GM12878 (cell line): ENCODE measurements around the gene TRIM9. TPM values are rescaled to one million over a fixed set of nuclear protein-coding genes. Genes with fewer than 3 reads are reported as not detected.

Experiments
- ATAC-seq: fragments of 200-7000 bp; cut with Tn5 transposase; 3 replicates; pipeline ENCODE4 v1.9.1; 2020; ENCODE audit warnings: mild to moderate bottlenecking, moderate library complexity
- BruUV-seq: library from RNA; stranded (reverse); fragments of 400-500 nt; replicated peaks from 2 replicates; lab custom pipeline; 2021; lab: Mats Ljungman, UMichigan
- CTCF ChIA-PET: fragments of 300-600 bp; sonication (Branson Sonifier 250); formaldehyde crosslinking; extraction: SDS; loops from one replicate; lab custom pipeline; 2021; ENCODE audit warnings: inconsistent platforms; lab: Yijun Ruan, JAX
- POLR2A ChIA-PET: fragments of 350-600 bp; formaldehyde crosslinking; extraction: SDS; loops from one replicate; lab custom pipeline; 2021; ENCODE audit warnings: inconsistent platforms; lab: Charles Lee
- RAD21 ChIA-PET: fragments of 300-600 bp; sonication (Branson Sonifier 250); formaldehyde crosslinking; loops from one replicate; lab custom pipeline; 2023; ENCODE audit warnings: antibody characterized with exemption; ENCODE audit not compliant: unreplicated experiment; lab: Charles Lee
- SMC1A ChIA-PET: fragments of 300-600 bp; sonication (Branson Sonifier 250); formaldehyde crosslinking; loops from one replicate; lab custom pipeline; 2023; ENCODE audit not compliant: unreplicated experiment, uncharacterized antibody; lab: Charles Lee
- DNase-seq: peaks from one replicate; pipeline ENCODE4 v3.0.0-alpha.2; 2011; ENCODE audit warnings: low read depth, low spot score
- FAIRE-seq: peaks from 3 replicates; lab custom pipeline; 2011; peaks lifted over from hg19 to GRCh38; lab: Jason Lieb, UNC
- H2AFZ ChIP-seq: 2 replicates; pipeline ENCODE4 v1.6.0; 2011; ENCODE audit warnings: low read depth, low read length, control low read depth; ENCODE audit not compliant: control insufficient read depth
- H3K27ac ChIP-seq: 2 replicates; pipeline ENCODE4 v1.5.1; 2011; ENCODE audit warnings: control low read depth; ENCODE audit not compliant: control insufficient read depth, insufficient read depth
- H3K27me3 ChIP-seq, 2 experiments: replicated peaks in 1 of 2; 2 replicates each; pipeline versions ENCODE4 v1.6.0 to v1.6.1; 2011; ENCODE audit warnings: low read length in 1 of 2; ENCODE audit not compliant: control insufficient read depth in 2 of 2, insufficient read depth in 2 of 2
- H3K36me3 ChIP-seq, 2 experiments: 2 replicates each; pipeline ENCODE4 v1.5.1; 2011; ENCODE audit warnings: low read length in 1 of 2; ENCODE audit not compliant: control insufficient read depth in 2 of 2, insufficient read depth in 2 of 2
- H3K4me1 ChIP-seq: 2 replicates; pipeline ENCODE4 v1.6.1; 2011; ENCODE audit warnings: mild to moderate bottlenecking, low read length, moderate library complexity, mixed read lengths; ENCODE audit not compliant: control insufficient read depth, insufficient read depth
- H3K4me2 ChIP-seq: 2 replicates; pipeline ENCODE4 v1.6.0; 2011; ENCODE audit warnings: control low read depth; ENCODE audit not compliant: control insufficient read depth, insufficient read depth
- H3K4me3 ChIP-seq: fragments of 200-600 bp; sonication (generic); 2 replicates; pipeline ENCODE4 v1.5.1; 2016
- H3K79me2 ChIP-seq: 2 replicates; pipeline ENCODE4 v1.6.0; 2011; ENCODE audit warnings: low read length; ENCODE audit not compliant: control insufficient read depth, insufficient read depth
- H3K9ac ChIP-seq: 2 replicates; pipeline ENCODE4 v1.8.0; 2011; ENCODE audit warnings: low read length, control low read depth, mixed read lengths; ENCODE audit not compliant: control insufficient read depth, insufficient read depth
- H3K9me3 ChIP-seq: replicated peaks from 3 replicates; pipeline ENCODE4 v1.5.1; 2011; ENCODE audit warnings: mild to moderate bottlenecking, low read length; ENCODE audit not compliant: control insufficient read depth, insufficient read depth
- H4K20me1 ChIP-seq: 2 replicates; pipeline ENCODE4 v1.6.0; 2011; ENCODE audit not compliant: control insufficient read depth, insufficient read depth
- BACH1 ChIP-seq: fragments of 450-650 bp; IDR thresholded peaks from 2 replicates; pipeline ENCODE4 v1.6.1; 2017; ENCODE audit warnings: mild to moderate bottlenecking, borderline replicate concordance
- CHD4 ChIP-seq: fragments of 200-600 bp; sonication (generic); IDR thresholded peaks from 2 replicates; pipeline ENCODE4 v1.6.1; 2016; ENCODE audit warnings: mild to moderate bottlenecking
- KLF5 ChIP-seq: fragments of 450-650 bp; IDR thresholded peaks from 2 replicates; pipeline ENCODE4 v1.6.1; 2014; ENCODE audit warnings: mild to moderate bottlenecking; ENCODE audit not compliant: partially characterized antibody
- MYC ChIP-seq: IDR thresholded peaks from 2 replicates; pipeline ENCODE4 v1.6.1; 2011; ENCODE audit warnings: mild to moderate bottlenecking, low read length, moderate library complexity, inconsistent platforms; ENCODE audit not compliant: insufficient read depth, insufficient replicate concordance, insufficient read length, severe bottlenecking
- SMARCA5 ChIP-seq: fragments of 450-650 bp; IDR thresholded peaks from 2 replicates; pipeline ENCODE4 v1.6.1; 2017; ENCODE audit warnings: mild to moderate bottlenecking
- WGBS: methylation state at CpG from one replicate; pipeline ENCODE4 v1.1.6; 2016; ENCODE audit warnings: low lambda C conversion rate; ENCODE audit not compliant: insufficient replicate concordance, insufficient coverage; ENCODE audit errors: missing lambda C conversion rate; 5-methylcytosine and 5-hydroxymethylcytosine counted together
- in situ Hi-C: fragments of 300-500 bp; cut with MboI; formaldehyde crosslinking; loops from 9 replicates; pipeline ENCODE4 v1.14.3; 2018; ENCODE audit warnings: mixed read lengths
- intact Hi-C: fragments of 100-400 bp; cut with micrococcal nuclease; formaldehyde crosslinking; loops from one replicate; pipeline ENCODE4 v1.14.2; 2022; ENCODE audit not compliant: unreplicated experiment
- polyA plus RNA-seq, 11 experiments: library from polyadenylated mRNA; depleted of rRNA in 4 of 11; unstranded in 6 of 11; stranded (reverse) in 5 of 11; fragments of >200 nt; fragmentation: Nextera tagmentation in 4 of 11; fragmentation: Illumina TruSeq in 1 of 11; extraction: Ambion mirVana in 4 of 11; extraction: Trizol in 1 of 11; gene quantifications; 1 replicate in 1 of 11; 2 replicates in 10 of 11; pipeline versions ENCODE4 v1.2.1 to v1.2.3, GENCODE V29; 2011 to 2016; ENCODE audit warnings: inconsistent platforms in 2 of 11, missing spikeins in 2 of 11, low read depth in 1 of 11
- total RNA-seq, 4 experiments: library from RNA; depleted of rRNA in 3 of 4; stranded (reverse); fragments of >200 nt in 3 of 4; fragmentation: Illumina TruSeq in 1 of 4; extraction: Trizol in 1 of 4; gene quantifications; 2 replicates each; pipeline versions ENCODE4 v1.2.1 to v1.2.3, GENCODE V29; 2013 to 2021
- TF ChIP-seq, protein P1 (sequence below), 3 experiments: IDR thresholded peaks in 2 of 3; conservative IDR thresholded peaks in 1 of 3; 2 replicates each; pipeline ENCODE4 v1.5.1; 2011; ENCODE audit warnings: low read depth in 3 of 3, low read length in 3 of 3, mild to moderate bottlenecking in 3 of 3, control low read depth in 2 of 3, moderate library complexity in 2 of 3, inconsistent platforms in 1 of 3, mixed read lengths in 1 of 3; ENCODE audit not compliant: control insufficient read depth in 2 of 3, insufficient read depth in 1 of 3; ENCODE audit errors: extremely low read depth in 1 of 3

TRIM9 gene
- total and polyA plus RNA-seq, 10 of the 15 experiments (the other 5 are each of a cell fraction or from before 2014, with no cell fraction given) = 0.04 to 0.18 (median 0.11) TPM; not detected in 2

- 39% methylated on average over 3 of the region's 3 CpGs for WGBS
- Histone ChIP-seq H3K36me3 (no peaks in the 10 kb centered on the region), H3K4me2 (no peak overlapping the region), H3K4me3 (no peak overlapping the region), H3K4me1 (no peaks in the 10 kb centered on the region), H4K20me1 (no peaks in the 10 kb centered on the region; the same call in 1 of the 2 replicates), H3K9ac (no peak overlapping the region), H3K79me2 (no peaks in the 10 kb centered on the region), H3K27ac (no peak overlapping the region), H2AFZ (no peak overlapping the region), H3K27me3 (no peaks in the 10 kb centered on the region), H3K9me3 (no peaks in the 10 kb centered on the region)
- in situ Hi-C loops = no loop called here
- no TSS peak for BruUV-seq
- ATAC-seq (no peak), FAIRE-seq (no peak), DNase-seq (no peak)
- ChIA-PET POLR2A (no interaction called here), SMC1A (no interaction called here), RAD21 (no interaction called here), CTCF (no interaction called here)
- TF ChIP-seq SMARCA5 (no peak), KLF5 (no peak), MYC (no peak), BACH1 (no peak), CHD4 (no peak)
- TF ChIP-seq, protein P1, sequence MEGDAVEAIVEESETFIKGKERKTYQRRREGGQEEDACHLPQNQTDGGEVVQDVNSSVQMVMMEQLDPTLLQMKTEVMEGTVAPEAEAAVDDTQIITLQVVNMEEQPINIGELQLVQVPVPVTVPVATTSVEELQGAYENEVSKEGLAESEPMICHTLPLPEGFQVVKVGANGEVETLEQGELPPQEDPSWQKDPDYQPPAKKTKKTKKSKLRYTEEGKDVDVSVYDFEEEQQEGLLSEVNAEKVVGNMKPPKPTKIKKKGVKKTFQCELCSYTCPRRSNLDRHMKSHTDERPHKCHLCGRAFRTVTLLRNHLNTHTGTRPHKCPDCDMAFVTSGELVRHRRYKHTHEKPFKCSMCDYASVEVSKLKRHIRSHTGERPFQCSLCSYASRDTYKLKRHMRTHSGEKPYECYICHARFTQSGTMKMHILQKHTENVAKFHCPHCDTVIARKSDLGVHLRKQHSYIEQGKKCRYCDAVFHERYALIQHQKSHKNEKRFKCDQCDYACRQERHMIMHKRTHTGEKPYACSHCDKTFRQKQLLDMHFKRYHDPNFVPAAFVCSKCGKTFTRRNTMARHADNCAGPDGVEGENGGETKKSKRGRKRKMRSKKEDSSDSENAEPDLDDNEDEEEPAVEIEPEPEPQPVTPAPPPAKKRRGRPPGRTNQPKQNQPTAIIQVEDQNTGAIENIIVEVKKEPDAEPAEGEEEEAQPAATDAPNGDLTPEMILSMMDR (IDR thresholded peaks at IDR 0.05 in 2 of 3, conservative IDR thresholded peaks at IDR 0.05 in 1 of 3; ENCODE audit: control insufficient read depth in 2 of 3, extremely low read depth in 1 of 3, insufficient read depth in 1 of 3, low read depth in 3 of 3, low read length in 3 of 3) = no peak
- intact Hi-C loops = no loop called here
Measured at GRCh38 chr14:51044961-51045360, 49.9 kb downstream of the TRIM9 start.
